ENCODE results near the gene NDUFA3. TPM values are rescaled to one million over a fixed set of nuclear protein-coding genes. Genes with fewer than 3 reads are reported as not detected.

NDUFA3 gene
- 140 and 155 TPM in 2 replicates for total RNA-seq (ENCODE audit: low replicate concordance)
- long read RNA-seq, transcript NDUFA3-214 (4 exons, 963 nt): major isoform, 20 of 25 reads
- long read RNA-seq, partial matches to known transcripts: 1 of 25 reads
- long read RNA-seq, other reads (novel, unspliced or antisense): 2 of 25 reads

GRCh38 chr19:54102421-54103169, at the start of gene NDUFA3:
TSS of gene NDUFA3 (plus strand) at chr19:54102855. CDS start at chr19:54102879, 24 bp downstream.
- H3K27ac Mint-ChIP-seq: peak within 1 kb of the TSS; percentile 84
- DNase-seq (ENCODE audit: extremely low spot score, unreplicated experiment): peak; percentile 98
- no peak for TF ChIP-seq CTCF (conservative IDR thresholded peaks at IDR 0.05)
- peaks cover 6% of the 10 kb centered on the region for H3K4me1 Mint-ChIP-seq (ENCODE audit: unreplicated experiment)
- H3K36me3 Mint-ChIP-seq: no peaks in the 10 kb centered on the region
- H3K9me3 Mint-ChIP-seq: no peaks in the 10 kb centered on the region
- peak within 1 kb of the TSS; percentile 99 for H3K4me3 Mint-ChIP-seq
- peaks cover 22% of the 10 kb centered on the region for H3K27me3 Mint-ChIP-seq

- Mint-ChIP-seq H3K9me3 (no peaks in the 10 kb centered on the region), H3K4me3 (no peak overlapping the region), H3K4me1 (ENCODE audit: unreplicated experiment) (no peaks in the 10 kb centered on the region), H3K36me3 (no peaks in the 10 kb centered on the region), H3K27ac (no peak overlapping the region), H3K27me3 (peaks cover 3% of the 10 kb centered on the region)
- no peak for DNase-seq (ENCODE audit: extremely low spot score, unreplicated experiment)
- TF ChIP-seq CTCF (conservative IDR thresholded peaks at IDR 0.05): no peak
Measured at GRCh38 chr19:54062643-54063042, 40.0 kb upstream of the NDUFA3 start.

- H3K9me3 Mint-ChIP-seq: no peaks in the 10 kb centered on the region
- no peak within 1 kb of the TSS for H3K27ac Mint-ChIP-seq
Measured at GRCh38 chr19:54063350-54064116, 39.1 kb upstream of the NDUFA3 start, which contains the start of gene VSTM1. TSS of gene VSTM1 (minus strand) at chr19:54063897. CDS start at chr19:54063777, 120 bp downstream.

GRCh38 chr19:54069470-54069869, 33.2 kb upstream of the NDUFA3 start:
- Mint-ChIP-seq H3K4me3 (no peak overlapping the region), H3K4me1 (ENCODE audit: unreplicated experiment) (no peaks in the 10 kb centered on the region)
- no peak for TF ChIP-seq CTCF (conservative IDR thresholded peaks at IDR 0.05)

More at GRCh38 chr19:54063350-54064116, 39.1 kb upstream of the NDUFA3 start, which contains the start of gene VSTM1:
- no peak for TF ChIP-seq CTCF (conservative IDR thresholded peaks at IDR 0.05)
- Mint-ChIP-seq H3K4me1 (ENCODE audit: unreplicated experiment) (no peaks in the 10 kb centered on the region), H3K27me3 (peaks cover 3% of the 10 kb centered on the region), H3K4me3 (no peak within 1 kb of the TSS), H3K36me3 (no peaks in the 10 kb centered on the region)
- DNase-seq (ENCODE audit: extremely low spot score, unreplicated experiment): no peak

GRCh38 chr19:54073829-54074228, 28.8 kb upstream of the NDUFA3 start:
- H3K27ac Mint-ChIP-seq: no peak overlapping the region
- no peaks in the 10 kb centered on the region for H3K36me3 Mint-ChIP-seq
- TF ChIP-seq CTCF (conservative IDR thresholded peaks at IDR 0.05): no peak
- no peak for DNase-seq (ENCODE audit: extremely low spot score, unreplicated experiment)
- H3K27me3 Mint-ChIP-seq: peaks cover 5% of the 10 kb centered on the region
- no peak overlapping the region for H3K4me3 Mint-ChIP-seq
- no peaks in the 10 kb centered on the region for H3K4me1 Mint-ChIP-seq (ENCODE audit: unreplicated experiment)
- H3K9me3 Mint-ChIP-seq: no peaks in the 10 kb centered on the region

More at GRCh38 chr19:54069470-54069869, 33.2 kb upstream of the NDUFA3 start:
- Mint-ChIP-seq H3K27ac (no peak overlapping the region), H3K36me3 (no peaks in the 10 kb centered on the region), H3K27me3 (no peaks in the 10 kb centered on the region), H3K9me3 (no peaks in the 10 kb centered on the region)
- no peak for DNase-seq (ENCODE audit: extremely low spot score, unreplicated experiment)

Measured in type B pancreatic cell (in vitro differentiated cells).